Measurements from ENCODE around the gene FARS2.

The FARS2 gene

DNA sequence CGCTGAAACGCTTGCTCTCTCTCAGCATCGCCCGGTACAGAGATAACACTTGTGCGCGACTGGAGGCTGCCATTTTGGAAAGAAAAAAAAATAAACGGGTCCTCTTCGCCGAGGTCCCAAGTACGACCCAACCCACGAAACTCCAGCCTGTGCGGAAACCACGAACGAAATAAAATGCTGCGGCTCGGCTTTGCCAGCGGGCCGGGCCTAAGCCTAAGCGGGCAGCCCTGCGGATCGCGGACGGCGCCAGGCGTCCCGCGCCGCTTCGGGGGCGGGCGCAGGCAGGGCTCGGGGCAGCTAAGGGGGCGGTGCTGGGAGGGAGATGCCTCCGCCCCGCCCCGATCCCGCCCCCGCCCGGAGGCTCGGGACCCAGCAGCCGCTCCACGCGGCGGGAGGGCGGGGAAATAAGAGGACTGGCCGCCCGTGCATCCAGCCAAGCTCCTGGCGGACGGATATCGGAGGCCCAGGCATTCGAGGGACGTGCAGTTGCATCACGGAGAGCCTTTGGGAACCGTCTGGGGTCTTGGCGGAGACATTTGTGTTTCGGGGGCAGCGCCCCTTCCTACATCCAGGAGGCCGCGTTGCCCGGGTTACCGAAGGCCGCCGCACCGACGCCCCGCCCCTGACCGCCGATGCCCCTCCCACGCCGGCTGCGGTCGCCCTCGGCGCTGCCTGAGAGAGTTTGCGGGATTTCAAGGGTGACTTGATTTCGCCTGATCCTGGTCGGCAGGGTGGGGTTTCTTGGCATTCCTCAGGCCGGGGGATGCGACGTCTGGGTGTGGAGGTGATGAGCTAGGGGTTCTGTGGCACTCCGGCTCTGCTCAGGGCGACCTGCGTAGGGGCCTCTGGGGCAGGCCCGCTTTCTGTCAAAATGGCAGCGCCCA, at the start of gene FARS2, which contains the start of gene LYRM4:
TSS of gene FARS2 (plus strand) at position 853 of the 884 bp plus-strand sequence.
TSS of gene LYRM4 (minus strand) at position 290 of the 884 bp plus-strand sequence. CDS start at position 73, 217 bp downstream.
- TF ChIP-seq, protein P1, sequence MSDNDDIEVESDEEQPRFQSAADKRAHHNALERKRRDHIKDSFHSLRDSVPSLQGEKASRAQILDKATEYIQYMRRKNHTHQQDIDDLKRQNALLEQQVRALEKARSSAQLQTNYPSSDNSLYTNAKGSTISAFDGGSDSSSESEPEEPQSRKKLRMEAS (IDR thresholded peaks at IDR 0.05; ENCODE audit: low read depth, low read length), result peak; percentile 31
- TF ChIP-seq MYC (IDR thresholded peaks at IDR 0.05; ENCODE audit: low read depth, low read length) (peak; percentile 4), POLR2A (IDR thresholded peaks at IDR 0.05; ENCODE audit: extremely low read depth, insufficient read length) (peak; percentile 24), CTCF (IDR thresholded peaks at IDR 0.05; ENCODE audit: low read depth, low read length) (no peak)
- H3K4me3 ChIP-seq (ENCODE audit: low read depth, low read length), result peak within 1 kb of the TSS; percentile 90
- peak; percentile 93 for DNase-seq (ENCODE audit: low read depth)

DNA sequence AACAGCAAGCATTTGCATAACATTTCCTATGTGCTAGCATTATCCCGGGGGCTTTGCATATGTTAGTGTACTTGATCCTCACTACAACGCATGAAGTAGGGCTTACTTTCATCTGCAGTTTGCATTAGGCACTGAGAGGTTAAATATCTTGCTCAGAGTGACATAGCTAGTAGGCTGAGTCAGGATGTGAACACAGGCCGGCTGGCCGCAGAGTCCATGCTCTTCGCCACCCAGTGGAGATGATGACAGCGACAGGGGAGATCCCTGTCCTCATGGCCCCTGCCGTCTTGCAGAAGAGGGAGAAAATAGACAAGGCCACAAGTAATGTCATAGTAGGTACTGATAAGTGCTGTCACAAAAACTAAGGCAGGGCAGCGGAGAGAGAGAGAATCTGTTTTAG, 47.5 kb upstream of the FARS2 start:
- TF ChIP-seq POLR2A (IDR thresholded peaks at IDR 0.05; ENCODE audit: extremely low read depth, insufficient read length), result no peak
- DNase-seq (ENCODE audit: low read depth), result no peak
- H3K4me3 ChIP-seq (ENCODE audit: low read depth, low read length), result no peak overlapping the region

DNA sequence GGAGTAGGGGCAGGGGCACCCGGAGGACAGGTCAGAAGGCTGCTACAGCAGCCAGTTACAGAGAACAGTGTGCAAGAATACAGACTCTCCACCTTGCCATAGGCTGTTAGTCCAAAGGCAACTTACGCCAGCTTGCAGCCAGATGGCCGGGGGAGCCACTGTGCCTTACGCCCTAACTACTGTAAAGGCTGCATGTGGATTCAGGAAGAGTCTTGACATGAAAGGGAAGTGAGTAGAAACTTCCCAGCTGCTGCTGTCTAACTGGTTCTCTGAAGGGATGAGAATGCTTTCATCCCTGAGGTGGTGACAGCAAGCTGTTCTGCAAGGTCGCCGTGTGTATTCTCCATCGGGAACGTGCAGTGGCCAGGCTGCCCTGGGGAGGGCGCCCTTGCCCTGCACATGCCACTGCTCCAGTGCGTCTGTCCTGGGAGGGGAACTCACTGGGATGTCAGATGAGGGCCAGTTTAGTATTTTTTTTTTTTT, 46.7 kb upstream of the FARS2 start:
- DNase-seq (ENCODE audit: low read depth), result peak; percentile 63
- TF ChIP-seq, protein P1 (IDR thresholded peaks at IDR 0.05; ENCODE audit: low read depth, low read length), result no peak; the same call in 1 of the 2 replicates
- TF ChIP-seq CTCF (IDR thresholded peaks at IDR 0.05; ENCODE audit: low read depth, low read length) (peak; percentile 69), MYC (IDR thresholded peaks at IDR 0.05; ENCODE audit: low read depth, low read length) (peak; percentile 19; the same call in 1 of the 2 replicates)
- no peak overlapping the region for H3K4me3 ChIP-seq (ENCODE audit: low read depth, low read length)

DNA sequence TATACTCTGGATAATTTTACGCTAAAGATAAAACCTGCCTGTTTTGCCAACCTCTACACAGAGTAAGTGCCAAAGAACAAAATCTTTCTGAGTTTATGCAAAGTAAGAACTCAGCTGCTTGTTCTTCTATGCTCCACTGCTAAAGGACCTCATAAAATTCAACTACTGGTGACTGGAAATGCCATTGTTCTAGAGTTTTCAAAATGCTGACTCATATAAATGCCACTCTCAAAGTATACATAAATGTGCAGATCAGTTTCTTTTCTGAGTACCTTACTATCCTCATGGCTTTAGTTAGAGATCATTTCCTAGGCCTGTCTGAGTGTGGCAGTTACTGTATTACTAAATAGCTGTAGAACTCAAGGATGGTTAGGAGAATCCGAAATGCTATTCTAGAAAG, 46.2 kb upstream of the FARS2 start:
- H3K4me3 ChIP-seq (ENCODE audit: low read depth, low read length), result no peak overlapping the region
- no peak for DNase-seq (ENCODE audit: low read depth)
- no peak for TF ChIP-seq CTCF (IDR thresholded peaks at IDR 0.05; ENCODE audit: low read depth, low read length)
- TF ChIP-seq POLR2A (IDR thresholded peaks at IDR 0.05; ENCODE audit: extremely low read depth, insufficient read length), result no peak
- TF ChIP-seq MYC (IDR thresholded peaks at IDR 0.05; ENCODE audit: low read depth, low read length), result no peak
- TF ChIP-seq, protein P1 (IDR thresholded peaks at IDR 0.05; ENCODE audit: low read depth, low read length), result no peak

GRCh38 chr6:5215799-5216198, 45.5 kb upstream of the FARS2 start:
- no peak for DNase-seq (ENCODE audit: low read depth)
- H3K4me3 ChIP-seq (ENCODE audit: low read depth, low read length), result no peak overlapping the region
- no peak for TF ChIP-seq CTCF (IDR thresholded peaks at IDR 0.05; ENCODE audit: low read depth, low read length)
- TF ChIP-seq, protein P1 (IDR thresholded peaks at IDR 0.05; ENCODE audit: low read depth, low read length), result no peak
- no peak for TF ChIP-seq POLR2A (IDR thresholded peaks at IDR 0.05; ENCODE audit: extremely low read depth, insufficient read length)
- TF ChIP-seq MYC (IDR thresholded peaks at IDR 0.05; ENCODE audit: low read depth, low read length), result no peak

DNA sequence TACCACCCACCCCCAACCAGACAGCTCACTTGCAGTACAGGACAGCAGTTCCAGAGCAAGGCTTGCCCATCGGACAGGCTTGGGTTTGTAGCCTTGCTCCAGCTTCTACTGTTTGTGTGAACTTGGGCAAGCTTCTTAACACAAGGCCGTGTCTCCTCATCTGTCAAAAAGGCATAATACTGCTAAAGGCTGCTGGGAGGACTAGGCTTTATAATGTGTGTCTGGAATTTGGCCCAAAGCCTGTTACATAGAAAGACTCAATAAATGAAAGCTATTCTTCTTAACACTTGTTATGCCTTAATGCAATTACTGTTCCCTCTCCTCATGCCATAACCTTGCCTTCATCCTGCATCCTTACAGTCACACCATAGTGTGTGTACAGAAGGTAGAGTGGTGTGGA, 44.0 kb upstream of the FARS2 start:
- H3K4me3 ChIP-seq (ENCODE audit: low read depth, low read length), result no peak overlapping the region
- DNase-seq (ENCODE audit: low read depth), result no peak

More for the DNA sequence above, 44.0 kb upstream of the FARS2 start:
- no peak for TF ChIP-seq MYC (IDR thresholded peaks at IDR 0.05; ENCODE audit: low read depth, low read length)
- TF ChIP-seq, protein P1 (IDR thresholded peaks at IDR 0.05; ENCODE audit: low read depth, low read length), result no peak
- no peak for TF ChIP-seq POLR2A (IDR thresholded peaks at IDR 0.05; ENCODE audit: extremely low read depth, insufficient read length)
- no peak for TF ChIP-seq CTCF (IDR thresholded peaks at IDR 0.05; ENCODE audit: low read depth, low read length)

All from NB4 (cell line).